K562 (cell line): ENCODE results near the gene RORB.

Experiments used
- FOXA3 ChIP-seq, 2 experiments: fragments of 450-650 bp in 1 of 2; sonication (generic) in 1 of 2; formaldehyde crosslinking; IDR thresholded peaks in 1 of 2; conservative IDR thresholded peaks in 1 of 2; 2 replicates each; pipeline versions ENCODE4 v1.4.0 to v1.8.0; 2020 to 2022; ENCODE audit warnings: mild to moderate bottlenecking in 2 of 2, missing genetic modification reagents in 1 of 2
- SMAD1 ChIP-seq: fragments of 150-350 bp; IDR thresholded peaks from 2 replicates; pipeline ENCODE4 v1.6.1; 2014; ENCODE audit warnings: low read length, low read depth; ENCODE audit not compliant: partially characterized antibody

DNA sequence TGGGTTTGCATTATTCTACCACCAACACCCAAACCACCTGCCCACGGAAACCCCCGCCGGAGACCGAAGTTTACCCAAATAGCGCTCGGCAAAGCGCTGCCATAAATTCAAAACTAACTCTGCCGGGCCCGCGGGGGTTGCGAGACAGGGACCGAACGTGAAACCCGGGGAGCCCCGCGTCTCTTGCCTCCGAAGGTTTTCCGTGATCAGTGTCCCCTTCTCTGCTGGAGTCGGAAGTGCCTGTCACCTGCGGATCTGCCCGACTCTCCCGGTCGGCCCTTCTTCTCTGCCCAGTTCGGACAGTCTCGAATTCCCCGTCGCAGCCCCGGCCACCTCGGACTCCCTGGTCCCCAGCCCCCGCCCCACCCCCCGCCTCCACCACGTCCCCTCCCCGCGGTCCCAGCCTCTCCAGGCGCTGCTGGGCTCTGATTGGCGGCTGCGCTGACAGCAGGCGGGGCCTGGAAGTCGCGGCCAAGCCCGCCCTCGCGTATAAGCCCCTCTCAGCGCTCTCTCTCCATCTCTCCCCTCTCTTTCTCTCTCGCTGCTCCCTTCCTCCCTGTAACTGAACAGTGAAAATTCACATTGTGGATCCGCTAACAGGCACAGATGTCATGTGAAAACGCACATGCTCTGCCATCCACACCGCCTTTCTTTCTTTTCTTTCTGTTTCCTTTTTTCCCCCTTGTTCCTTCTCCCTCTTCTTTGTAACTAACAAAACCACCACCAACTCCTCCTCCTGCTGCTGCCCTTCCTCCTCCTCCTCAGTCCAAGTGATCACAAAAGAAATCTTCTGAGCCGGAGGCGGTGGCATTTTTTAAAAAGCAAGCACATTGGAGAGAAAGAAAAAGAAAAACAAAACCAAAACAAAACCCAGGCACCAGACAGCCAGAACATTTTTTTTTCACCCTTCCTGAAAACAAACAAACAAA lies at the start of gene RORB:
- TF ChIP-seq FOXA3 (CRISPR knock-in tag; conservative IDR thresholded peaks at IDR 0.05 in 1 of 2, IDR thresholded peaks at IDR 0.05 in 1 of 2) (no peak), SMAD1 (no peak)
